Uterus (tissue), 4 donors: ENCODE data around the gene FBLN1. TPM values are rescaled to one million over a fixed set of nuclear protein-coding genes. Genes with fewer than 3 reads are reported as not detected.

Experiments
- DNase-seq, 2 donors: peaks; one replicate each; pipeline ENCODE4 v3.0.0-alpha.2; 2019 to 2020
- H3K27ac ChIP-seq, 2 donors: fragments of 200-600 bp; sonication (generic); 1 replicate in 1 of 2; 2 replicates in 1 of 2; pipeline ENCODE4 v1.5.1; 2016 to 2018
- H3K27me3 ChIP-seq, 2 donors: fragments of 200-600 bp; sonication (generic); one replicate each; pipeline ENCODE4 v1.5.1; 2018 to 2019; ENCODE audit warnings: control low read depth in 1 of 2
- H3K36me3 ChIP-seq, 2 donors: fragments of 200-600 bp; sonication (generic); one replicate each; pipeline ENCODE4 v1.5.1; 2019; ENCODE audit warnings: control low read depth in 1 of 2
- H3K4me1 ChIP-seq, 2 donors: fragments of 200-600 bp; sonication (generic); one replicate each; pipeline ENCODE4 v1.5.1; 2018 to 2019; ENCODE audit warnings: control low read depth in 1 of 2
- H3K4me3 ChIP-seq, 2 donors: fragments of 200-600 bp; sonication (generic); 1 replicate in 1 of 2; 2 replicates in 1 of 2; pipeline ENCODE4 v1.5.1; 2018 to 2019; ENCODE audit warnings: mild to moderate bottlenecking in 1 of 2
- H3K9me3 ChIP-seq, 2 donors: fragments of 200-600 bp; sonication (generic); one replicate each; pipeline ENCODE4 v1.5.1; 2019; ENCODE audit warnings: control low read depth in 1 of 2
- CTCF ChIP-seq, 4 experiments: fragments of 200-600 bp in 2 of 4; fragments of 450-650 bp in 2 of 4; sonication (generic) in 2 of 4; IDR thresholded peaks; one replicate each; pipeline ENCODE4 v1.5.1; 2016 to 2019; ENCODE audit warnings: antibody characterized with exemption in 4 of 4, mild to moderate bottlenecking in 2 of 4, moderate library complexity in 1 of 4
- POLR2A ChIP-seq, 2 donors: fragments of 450-650 bp; IDR thresholded peaks; one replicate each; pipeline ENCODE4 v1.6.1; 2016; ENCODE audit warnings: antibody characterized with exemption in 2 of 2, mild to moderate bottlenecking in 1 of 2, moderate library complexity in 1 of 2
- intact Hi-C: fragments of 100-400 bp; cut with DNase I; formaldehyde crosslinking; loops from one replicate; pipeline ENCODE4 v1.15.1; 2023; ENCODE audit warnings: low total_unique reads
- total RNA-seq, 4 donors: library from RNA; depleted of rRNA in 3 of 4; stranded (reverse); fragments of >200 nt in 3 of 4; gene quantifications; one replicate each; pipeline versions ENCODE4 v1.1.0 to v1.2.4, GENCODE V29; 2014 to 2023
- donor health status: DM: yes; HTN: yes; CAD: no.

The FBLN1 gene
- total RNA-seq, 4 donors from 2014 or later = 388 to 644 (median 479) TPM

- intact Hi-C loops = no loop called here
- no peak for TF ChIP-seq POLR2A (IDR thresholded peaks at IDR 0.05)
- no peak for TF ChIP-seq CTCF (IDR thresholded peaks at IDR 0.05)
Observed at GRCh38 chr22:45597460-45598192, 94.9 kb downstream of the FBLN1 start.

GRCh38 chr22:45598596-45599217 is 96.0 kb downstream of the FBLN1 start:
- no peak for DNase-seq
- H3K4me3 ChIP-seq = no peak overlapping the region
- H3K27me3 ChIP-seq = no peaks in the 10 kb centered on the region
- H3K9me3 ChIP-seq = no peaks in the 10 kb centered on the region
- intact Hi-C loops = no loop called here
- H3K36me3 ChIP-seq = no peaks in the 10 kb centered on the region
- no peak overlapping the region for H3K27ac ChIP-seq
- TF ChIP-seq POLR2A (IDR thresholded peaks at IDR 0.05) = no peak
- no peak for TF ChIP-seq CTCF (IDR thresholded peaks at IDR 0.05)
- no peaks in the 10 kb centered on the region for H3K4me1 ChIP-seq

More at GRCh38 chr22:45597460-45598192, 94.9 kb downstream of the FBLN1 start:
- no peak overlapping the region for H3K27ac ChIP-seq
- H3K4me3 ChIP-seq = no peak overlapping the region
- no peak for DNase-seq
- no peaks in the 10 kb centered on the region for H3K9me3 ChIP-seq
- no peaks in the 10 kb centered on the region for H3K27me3 ChIP-seq
- H3K4me1 ChIP-seq = no peaks in the 10 kb centered on the region
- H3K36me3 ChIP-seq = no peaks in the 10 kb centered on the region

- Histone ChIP-seq H3K4me1 (no peaks in the 10 kb centered on the region), H3K36me3 (no peaks in the 10 kb centered on the region), H3K4me3 (no peak overlapping the region), H3K27ac (no peak overlapping the region), H3K27me3 (no peaks in the 10 kb centered on the region), H3K9me3 (no peaks in the 10 kb centered on the region)
- no peak for DNase-seq
- no peak for TF ChIP-seq CTCF (IDR thresholded peaks at IDR 0.05)
- intact Hi-C loops = no loop called here
Observed at GRCh38 chr22:45599836-45600577, 97.3 kb downstream of the FBLN1 start.

- H3K9me3 ChIP-seq = no peaks in the 10 kb centered on the region
- H3K4me1 ChIP-seq = no peaks in the 10 kb centered on the region
- no peaks in the 10 kb centered on the region for H3K27me3 ChIP-seq
- no peaks in the 10 kb centered on the region for H3K36me3 ChIP-seq
- DNase-seq = no peak
- no peak overlapping the region for H3K4me3 ChIP-seq
- intact Hi-C loops = no loop called here
- TF ChIP-seq CTCF (IDR thresholded peaks at IDR 0.05) = no peak
- TF ChIP-seq POLR2A (IDR thresholded peaks at IDR 0.05) = no peak
- no peak overlapping the region for H3K27ac ChIP-seq
Observed at GRCh38 chr22:45600790-45601730, 98.4 kb downstream of the FBLN1 start.
